CD14-positive monocyte (primary cell): ENCODE results near the gene ARL5C. TPM values are rescaled to one million over a fixed set of nuclear protein-coding genes. Genes with fewer than 3 reads are reported as not detected.

ENCODE experiments used
- DNase-seq, 3 donors: peaks; one replicate each; pipeline ENCODE4 v3.0.0-alpha.2; 2011 to 2022
- H2AFZ ChIP-seq: 2 replicates; pipeline ENCODE4 v1.6.0; 2012; ENCODE audit warnings: mild to moderate bottlenecking, low read depth, low read length, inconsistent platforms; ENCODE audit not compliant: insufficient read depth, poor library complexity, severe bottlenecking
- H3K27ac ChIP-seq, 2 donors: 1 replicate in 1 of 2; 2 replicates in 1 of 2; pipeline ENCODE4 v1.5.1; 2012 to 2013; ENCODE audit warnings: low read length in 2 of 2, control low read depth in 1 of 2, inconsistent platforms in 1 of 2, low read depth in 1 of 2, mild to moderate bottlenecking in 1 of 2
- H3K27me3 ChIP-seq, 2 donors: one replicate each; pipeline versions ENCODE4 v1.6.0 to v1.6.1; 2011 to 2013; ENCODE audit warnings: low read length in 2 of 2; ENCODE audit not compliant: control insufficient read depth in 2 of 2, insufficient read depth in 2 of 2
- H3K36me3 ChIP-seq, 2 donors: replicated peaks in 1 of 2; 1 replicate in 1 of 2; 2 replicates in 1 of 2; pipeline versions ENCODE4 v1.5.1 to v1.6.1; 2012 to 2013; ENCODE audit warnings: low read length in 2 of 2, control low read depth in 1 of 2, inconsistent platforms in 1 of 2, mild to moderate bottlenecking in 1 of 2; ENCODE audit not compliant: insufficient read depth in 2 of 2, control insufficient read depth in 1 of 2
- H3K4me1 ChIP-seq, 2 donors: 1 replicate in 1 of 2; 2 replicates in 1 of 2; pipeline versions ENCODE4 v1.5.1 to v1.6.1; 2012 to 2013; ENCODE audit warnings: low read length in 2 of 2, control low read depth in 1 of 2, inconsistent platforms in 1 of 2, mild to moderate bottlenecking in 1 of 2, moderate library complexity in 1 of 2; ENCODE audit not compliant: insufficient read depth in 2 of 2, control insufficient read depth in 1 of 2
- H3K4me2 ChIP-seq: replicated peaks from 2 replicates; pipeline ENCODE3; 2012; ENCODE audit warnings: low read length, moderate library complexity, mild to moderate bottlenecking; ENCODE audit not compliant: poor library complexity, severe bottlenecking; ENCODE audit errors: extremely low read depth
- H3K4me3 ChIP-seq, 3 experiments: fragments of 200-600 bp in 1 of 3; sonication (generic) in 1 of 3; replicated peaks in 1 of 3; 1 replicate in 2 of 3; 2 replicates in 1 of 3; pipeline ENCODE4 v1.5.1; 2011 to 2013; ENCODE audit warnings: low read length in 3 of 3, mild to moderate bottlenecking in 3 of 3, control low read depth in 2 of 3, low read depth in 2 of 3, inconsistent platforms in 1 of 3, moderate library complexity in 1 of 3
- H3K79me2 ChIP-seq: 2 replicates; pipeline ENCODE4 v1.6.0; 2012; ENCODE audit warnings: mild to moderate bottlenecking, control low read depth, inconsistent platforms, low read length, moderate library complexity; ENCODE audit not compliant: insufficient read depth
- H3K9ac ChIP-seq: 2 replicates; pipeline ENCODE4 v1.6.0; 2017; ENCODE audit warnings: low read length, mild to moderate bottlenecking; ENCODE audit not compliant: insufficient read depth, poor library complexity, severe bottlenecking
- H3K9me3 ChIP-seq, 2 donors: replicated peaks in 1 of 2; 1 replicate in 1 of 2; 2 replicates in 1 of 2; pipeline versions ENCODE4 v1.5.1 to v1.6.1; 2012 to 2013; ENCODE audit warnings: low read length in 2 of 2, control low read depth in 1 of 2; ENCODE audit not compliant: control insufficient read depth in 1 of 2, insufficient read depth in 1 of 2
- H4K20me1 ChIP-seq: 2 replicates; pipeline ENCODE4 v1.6.0; 2012; ENCODE audit warnings: mild to moderate bottlenecking, low read length, control low read depth, moderate library complexity; ENCODE audit not compliant: insufficient read depth
- H3K27ac Mint-ChIP-seq, 7 donors: one replicate each; pipeline ENCODE4 v1.8.0; 2020; ENCODE audit warnings: mild to moderate bottlenecking in 7 of 7, mixed read lengths in 7 of 7, moderate library complexity in 6 of 7, inconsistent platforms in 2 of 7
- H3K27me3 Mint-ChIP-seq, 3 donors: one replicate each; pipeline ENCODE4 v1.8.0; 2021 to 2022; ENCODE audit warnings: low read depth in 3 of 3, mild to moderate bottlenecking in 3 of 3, mixed read lengths in 3 of 3, moderate library complexity in 3 of 3, inconsistent platforms in 1 of 3
- H3K36me3 Mint-ChIP-seq, 2 donors: one replicate each; pipeline ENCODE4 v1.8.0; 2020; ENCODE audit warnings: mixed read lengths in 2 of 2, inconsistent platforms in 1 of 2, mild to moderate bottlenecking in 1 of 2
- H3K4me1 Mint-ChIP-seq: one replicate; pipeline ENCODE4 v1.8.0; 2020; ENCODE audit warnings: mild to moderate bottlenecking, mixed read lengths
- H3K4me3 Mint-ChIP-seq, 2 donors: one replicate each; pipeline ENCODE4 v1.8.0; 2020; ENCODE audit warnings: mild to moderate bottlenecking in 2 of 2, mixed read lengths in 2 of 2, moderate library complexity in 1 of 2
- H3K9me3 Mint-ChIP-seq, 7 donors: one replicate each; pipeline ENCODE4 v1.8.0; 2020 to 2022; ENCODE audit warnings: mixed read lengths in 7 of 7, mild to moderate bottlenecking in 6 of 7, moderate library complexity in 6 of 7, inconsistent platforms in 2 of 7
- WGBS: methylation state at CpG from one replicate; pipeline ENCODE4 v1.1.5; 2013; ENCODE audit warnings: missing lambda C conversion rate; ENCODE audit not compliant: insufficient coverage; 5-methylcytosine and 5-hydroxymethylcytosine counted together
- intact Hi-C, 2 donors: fragments of 100-400 bp; cut with micrococcal nuclease; formaldehyde crosslinking; loops; one replicate each; pipeline versions ENCODE4 v1.15.0 to v1.15.1; 2023
- polyA plus RNA-seq, 3 donors: library from polyadenylated mRNA; depleted of rRNA in 1 of 3; unstranded in 2 of 3; stranded (reverse) in 1 of 3; fragments of 300-500 nt in 2 of 3; fragments of >200 nt in 1 of 3; fragmentation: Illumina TruSeq in 2 of 3; gene quantifications; 1 replicate in 2 of 3; 2 replicates in 1 of 3; pipeline ENCODE4 v1.2.3, GENCODE V29; 2012 to 2021
- TF ChIP-seq, protein P1 (sequence below): fragments of 200-600 bp; IDR thresholded peaks from one replicate; pipeline ENCODE4 v1.8.0; 2022; ENCODE audit warnings: antibody characterized with exemption, mild to moderate bottlenecking

ARL5C gene
- polyA plus RNA-seq, 3 donors: 0.04 TPM; not detected in 2

DNA sequence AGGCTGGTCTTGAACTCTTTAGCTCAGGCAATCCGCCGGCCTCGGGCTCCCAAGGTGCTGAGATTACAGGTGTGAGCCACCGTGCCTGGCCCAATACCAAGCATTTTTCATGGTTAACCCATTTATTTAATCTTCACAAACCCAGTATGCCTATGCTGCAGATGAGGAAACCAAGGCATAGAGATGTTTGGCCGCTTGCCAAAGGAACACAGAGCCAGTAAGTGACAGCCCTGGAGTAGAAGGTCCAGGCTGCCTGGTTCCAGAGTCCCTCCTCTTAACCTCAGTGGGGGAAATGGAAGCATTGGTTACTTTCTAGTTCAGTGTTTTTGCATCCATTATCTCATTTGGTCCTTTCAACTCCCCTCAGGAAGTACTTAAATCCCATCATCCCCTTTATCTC, 15.3 kb upstream of the ARL5C start:
- Histone ChIP-seq H3K9ac (no peak overlapping the region), H2AFZ (no peak overlapping the region), H3K4me3 (no peak overlapping the region), H3K4me2 (no peak overlapping the region), H3K4me1 (peaks cover 0 to under 1% of the 10 kb centered on the region in 2 donors), H3K9me3 (no peaks in the 10 kb centered on the region), H3K27ac (no peak overlapping the region), H3K36me3 (peaks cover 46 to 58% of the 10 kb centered on the region in 2 donors), H3K79me2 (no peaks in the 10 kb centered on the region), H3K27me3 (no peaks in the 10 kb centered on the region), H4K20me1 (no peaks in the 10 kb centered on the region)
- TF ChIP-seq, protein P1, sequence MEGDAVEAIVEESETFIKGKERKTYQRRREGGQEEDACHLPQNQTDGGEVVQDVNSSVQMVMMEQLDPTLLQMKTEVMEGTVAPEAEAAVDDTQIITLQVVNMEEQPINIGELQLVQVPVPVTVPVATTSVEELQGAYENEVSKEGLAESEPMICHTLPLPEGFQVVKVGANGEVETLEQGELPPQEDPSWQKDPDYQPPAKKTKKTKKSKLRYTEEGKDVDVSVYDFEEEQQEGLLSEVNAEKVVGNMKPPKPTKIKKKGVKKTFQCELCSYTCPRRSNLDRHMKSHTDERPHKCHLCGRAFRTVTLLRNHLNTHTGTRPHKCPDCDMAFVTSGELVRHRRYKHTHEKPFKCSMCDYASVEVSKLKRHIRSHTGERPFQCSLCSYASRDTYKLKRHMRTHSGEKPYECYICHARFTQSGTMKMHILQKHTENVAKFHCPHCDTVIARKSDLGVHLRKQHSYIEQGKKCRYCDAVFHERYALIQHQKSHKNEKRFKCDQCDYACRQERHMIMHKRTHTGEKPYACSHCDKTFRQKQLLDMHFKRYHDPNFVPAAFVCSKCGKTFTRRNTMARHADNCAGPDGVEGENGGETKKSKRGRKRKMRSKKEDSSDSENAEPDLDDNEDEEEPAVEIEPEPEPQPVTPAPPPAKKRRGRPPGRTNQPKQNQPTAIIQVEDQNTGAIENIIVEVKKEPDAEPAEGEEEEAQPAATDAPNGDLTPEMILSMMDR: no peak
- intact Hi-C loops: no loop called here
- Mint-ChIP-seq H3K27me3 (peaks cover 3 to 6% (median 3%) of the 10 kb centered on the region in 3 donors), H3K27ac (no peak overlapping the region), H3K4me1 (peaks cover 16% of the 10 kb centered on the region), H3K4me3 (no peak overlapping the region), H3K9me3 (peaks cover 0 to 10% (median 3%) of the 10 kb centered on the region in 7 donors), H3K36me3 (peaks cover 53 to 72% of the 10 kb centered on the region in 2 donors)
- DNase-seq: no peak
- WGBS: 100% methylated on average over 2 of the region's 5 CpGs

DNA sequence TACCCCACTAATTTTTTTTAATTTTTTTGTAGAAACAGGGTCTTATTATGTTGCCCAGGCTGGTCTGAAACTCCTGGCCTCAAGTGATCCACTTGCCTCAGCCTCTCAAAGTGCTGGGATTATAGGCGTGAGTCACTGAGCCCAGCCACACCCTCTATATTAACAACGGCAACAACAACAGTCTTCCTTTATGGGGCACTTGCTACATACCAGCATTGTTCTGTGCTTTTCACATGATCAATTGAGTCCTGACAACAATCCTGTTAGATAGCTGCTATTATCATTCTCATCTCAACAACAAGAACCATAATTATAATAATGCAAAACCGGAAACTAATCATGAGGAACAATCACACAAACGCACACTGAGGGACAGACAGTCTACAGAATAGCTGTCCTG, 12.6 kb upstream of the ARL5C start:
- H3K79me2 ChIP-seq: no peaks in the 10 kb centered on the region
- no peak overlapping the region for H3K4me3 ChIP-seq
- H3K9me3 ChIP-seq: no peaks in the 10 kb centered on the region
- peaks cover 3 to 8% (median 4%) of the 10 kb centered on the region in 3 donors for H3K27me3 Mint-ChIP-seq
- WGBS: 44% methylated on average over 1 of the region's 4 CpGs
- intact Hi-C loops: no loop called here
- TF ChIP-seq, protein P1: no peak
- H3K9me3 Mint-ChIP-seq: peaks cover 0 to 10% (median 3%) of the 10 kb centered on the region in 7 donors
- no peaks in the 10 kb centered on the region for H3K27me3 ChIP-seq
- DNase-seq: no peak
- H2AFZ ChIP-seq: no peak overlapping the region
- peaks cover 41 to 50% of the 10 kb centered on the region in 2 donors for H3K36me3 Mint-ChIP-seq
- no peak overlapping the region for H3K4me2 ChIP-seq
- no peaks in the 10 kb centered on the region for H4K20me1 ChIP-seq
- peaks cover 25 to 32% of the 10 kb centered on the region in 2 donors for H3K36me3 ChIP-seq
- H3K27ac Mint-ChIP-seq: no peak overlapping the region
- no peak overlapping the region for H3K27ac ChIP-seq
- no peak overlapping the region for H3K9ac ChIP-seq
- peaks cover 10 to 15% of the 10 kb centered on the region in 2 donors for H3K4me1 ChIP-seq
- H3K4me1 Mint-ChIP-seq: peaks cover 31% of the 10 kb centered on the region
- no peak overlapping the region for H3K4me3 Mint-ChIP-seq
